ENCODE results near the gene SDK1.

SDK1 gene

GRCh38 chr7:3277604-3278572, 23.2 kb upstream of the SDK1 start:
- no peak for DNase-seq (ENCODE audit: low read depth)
- no peak for TF ChIP-seq CTCF (conservative IDR thresholded peaks at IDR 0.05; ENCODE audit: low read depth, low read length)
- no peak overlapping the region for H3K4me3 ChIP-seq (ENCODE audit: low read depth, low read length)

DNA sequence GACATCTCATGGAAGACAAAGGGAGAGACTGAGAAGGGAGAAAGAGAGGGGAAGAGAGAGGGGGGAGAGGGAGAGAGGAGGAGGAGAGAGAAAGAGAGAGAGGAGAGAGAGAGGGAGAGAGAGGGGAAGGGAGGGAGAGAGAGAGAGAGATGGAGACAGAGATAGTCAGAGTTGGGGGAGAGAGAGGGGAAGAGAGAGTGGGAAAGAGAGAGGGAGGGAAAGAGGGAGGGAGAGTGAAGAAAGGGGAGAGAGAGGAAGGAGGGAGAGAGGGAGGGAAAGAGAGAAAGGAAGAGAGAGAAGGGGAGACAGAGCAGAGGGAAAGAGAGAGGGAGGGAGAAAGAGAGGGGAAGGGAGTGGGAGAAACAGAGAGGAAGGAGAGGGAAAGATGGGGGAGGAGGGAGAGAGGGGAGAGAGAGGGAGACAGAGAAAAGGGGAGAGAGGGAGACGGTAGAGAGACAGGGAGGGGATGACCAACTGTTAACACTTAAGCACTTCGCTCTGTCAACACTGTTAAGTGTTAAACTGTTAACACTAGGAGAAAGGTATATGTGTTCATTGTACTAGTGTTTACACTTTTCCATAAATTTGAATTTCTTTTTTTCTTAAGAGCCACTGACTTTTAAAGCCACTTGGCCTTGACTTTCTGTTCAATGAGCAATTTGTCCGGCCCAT, 21.8 kb upstream of the SDK1 start:
- no peak for TF ChIP-seq CTCF (conservative IDR thresholded peaks at IDR 0.05; ENCODE audit: low read depth, low read length)
- H3K4me3 ChIP-seq (ENCODE audit: low read depth, low read length): no peak overlapping the region
- no peak for DNase-seq (ENCODE audit: low read depth)

- H3K4me3 ChIP-seq (ENCODE audit: low read depth, low read length): no peak overlapping the region
- no peak for TF ChIP-seq CTCF (conservative IDR thresholded peaks at IDR 0.05; ENCODE audit: low read depth, low read length)
- DNase-seq (ENCODE audit: low read depth): no peak
Observed at GRCh38 chr7:3280445-3280844, 20.6 kb upstream of the SDK1 start.

DNA sequence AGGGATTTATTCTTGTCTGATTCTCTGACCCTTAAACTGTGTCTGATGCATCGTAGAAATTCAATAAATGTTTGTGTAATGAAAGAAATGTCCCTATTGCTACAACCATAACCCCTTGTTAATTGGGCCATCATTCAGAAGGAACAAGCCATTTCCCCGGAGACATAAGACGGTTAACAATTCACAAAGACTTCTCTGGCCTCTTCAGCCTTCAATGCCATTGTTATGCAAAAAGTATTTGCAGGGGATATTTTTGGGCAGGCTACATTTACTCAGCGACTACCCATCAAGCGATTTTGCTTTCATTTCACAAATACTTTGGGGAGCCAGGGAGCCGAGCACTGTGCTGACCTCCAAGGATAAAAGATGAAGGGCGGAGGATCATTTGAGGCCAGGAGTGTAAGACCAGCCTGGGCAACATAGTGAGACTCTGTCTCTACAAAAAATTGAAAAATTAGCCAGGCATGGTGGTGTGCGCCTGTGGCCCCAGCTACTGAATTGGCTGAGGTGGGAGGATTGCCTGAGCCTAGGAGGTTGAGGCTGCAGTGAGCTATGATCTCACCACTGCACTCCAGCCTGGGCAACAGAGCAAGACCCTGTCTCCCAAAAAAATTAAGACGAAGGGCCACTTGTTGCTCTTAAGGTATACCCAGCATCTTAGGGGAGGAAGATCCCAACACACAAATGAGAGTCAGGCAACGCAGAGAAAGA, 20.0 kb upstream of the SDK1 start:
- no peak for TF ChIP-seq CTCF (conservative IDR thresholded peaks at IDR 0.05; ENCODE audit: low read depth, low read length)
- no peak overlapping the region for H3K4me3 ChIP-seq (ENCODE audit: low read depth, low read length)
- DNase-seq (ENCODE audit: low read depth): no peak

DNA sequence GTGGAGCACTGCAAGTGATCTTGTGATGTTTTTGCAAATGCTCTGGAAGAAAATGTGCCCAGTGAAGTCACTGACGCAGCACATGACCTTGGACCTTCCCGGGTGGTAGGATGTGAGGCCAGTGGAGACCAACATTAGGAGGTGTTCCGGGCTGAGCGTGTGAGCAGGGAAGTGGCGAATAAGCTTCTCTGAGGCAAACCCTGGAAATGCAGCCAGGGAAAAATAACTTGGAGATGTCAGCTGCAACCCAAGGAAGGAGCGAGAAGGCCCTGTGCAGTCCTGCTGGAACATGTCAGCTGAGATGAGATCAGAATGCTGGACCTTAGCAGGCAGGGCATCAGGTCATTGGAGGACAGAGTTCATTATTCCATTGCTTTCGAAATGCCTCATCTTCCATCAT, 18.6 kb upstream of the SDK1 start:
- no peak overlapping the region for H3K4me3 ChIP-seq (ENCODE audit: low read depth, low read length)
- no peak for DNase-seq (ENCODE audit: low read depth)
- no peak for TF ChIP-seq CTCF (conservative IDR thresholded peaks at IDR 0.05; ENCODE audit: low read depth, low read length)

DNA sequence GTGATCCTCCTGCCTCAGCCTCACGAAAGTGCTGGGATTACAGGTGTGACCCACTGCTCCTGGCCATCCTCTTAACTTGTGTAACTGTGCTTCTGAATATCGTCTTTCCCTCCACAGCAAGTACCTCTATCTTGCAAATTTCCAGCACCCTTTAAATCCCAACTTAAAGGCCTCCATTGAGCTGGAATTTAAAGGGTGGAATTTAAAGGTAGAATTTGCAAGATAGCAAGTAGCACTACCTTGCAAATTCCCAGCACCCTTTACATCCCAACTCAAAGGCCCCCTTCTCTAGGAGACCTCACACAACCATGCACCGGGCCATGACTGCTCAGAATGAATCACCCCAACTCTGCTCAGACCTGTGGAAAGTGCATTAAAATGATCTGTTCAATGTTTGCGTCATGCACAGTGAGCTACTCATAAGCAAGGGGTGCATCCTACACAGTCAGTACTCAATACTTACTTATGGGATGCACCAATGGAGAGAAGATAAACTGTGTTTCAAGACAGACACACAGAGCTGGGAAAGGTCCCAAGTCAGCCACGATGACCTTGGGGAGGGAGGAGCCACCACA, 17.8 kb upstream of the SDK1 start:
- no peak overlapping the region for H3K4me3 ChIP-seq (ENCODE audit: low read depth, low read length)
- DNase-seq (ENCODE audit: low read depth): no peak
- TF ChIP-seq CTCF (conservative IDR thresholded peaks at IDR 0.05; ENCODE audit: low read depth, low read length): no peak

All from choroid plexus epithelial cell (primary cell).